Measurements from ENCODE around the gene NCBP3.
A peak's percentile ranks its signal among the peaks of the same experiment; 100 is the strongest.

NCBP3 gene

GRCh38 chr17:3845621-3846436 is at the start of gene NCBP3:
NCBP3 (minus strand) TSS chr17:3846246; CDS start chr17:3846223, 23 bp downstream.
- DNase-seq, result peak; percentile 94

GRCh38 chr17:3895354-3895753 is 49.3 kb upstream of the NCBP3 start:
- no peak for DNase-seq

GRCh38 chr17:3894911-3895343 is 48.9 kb upstream of the NCBP3 start:
- DNase-seq, result no peak

DNA sequence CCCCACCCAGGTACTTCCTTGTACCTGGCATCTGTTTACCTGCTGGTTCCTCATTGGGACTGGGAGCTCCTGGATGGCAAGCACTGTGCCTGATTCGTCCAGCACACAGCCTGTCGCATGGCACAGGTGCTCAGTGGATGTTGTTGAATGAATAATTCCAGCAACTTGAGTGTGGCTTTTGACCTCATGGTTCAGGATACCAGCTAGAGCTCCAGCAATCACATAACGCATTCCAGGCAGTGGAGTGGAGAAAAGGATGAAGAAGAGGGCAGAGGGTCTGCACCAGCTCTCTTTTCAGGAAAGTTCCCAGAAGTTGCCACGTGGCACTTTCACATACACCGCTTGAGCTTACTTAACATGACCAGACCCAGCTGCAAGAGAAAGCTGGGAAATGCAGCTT is 48.1 kb upstream of the NCBP3 start:
- DNase-seq, result no peak

GRCh38 chr17:3893720-3894116 is 47.7 kb upstream of the NCBP3 start:
- DNase-seq, result no peak

DNA sequence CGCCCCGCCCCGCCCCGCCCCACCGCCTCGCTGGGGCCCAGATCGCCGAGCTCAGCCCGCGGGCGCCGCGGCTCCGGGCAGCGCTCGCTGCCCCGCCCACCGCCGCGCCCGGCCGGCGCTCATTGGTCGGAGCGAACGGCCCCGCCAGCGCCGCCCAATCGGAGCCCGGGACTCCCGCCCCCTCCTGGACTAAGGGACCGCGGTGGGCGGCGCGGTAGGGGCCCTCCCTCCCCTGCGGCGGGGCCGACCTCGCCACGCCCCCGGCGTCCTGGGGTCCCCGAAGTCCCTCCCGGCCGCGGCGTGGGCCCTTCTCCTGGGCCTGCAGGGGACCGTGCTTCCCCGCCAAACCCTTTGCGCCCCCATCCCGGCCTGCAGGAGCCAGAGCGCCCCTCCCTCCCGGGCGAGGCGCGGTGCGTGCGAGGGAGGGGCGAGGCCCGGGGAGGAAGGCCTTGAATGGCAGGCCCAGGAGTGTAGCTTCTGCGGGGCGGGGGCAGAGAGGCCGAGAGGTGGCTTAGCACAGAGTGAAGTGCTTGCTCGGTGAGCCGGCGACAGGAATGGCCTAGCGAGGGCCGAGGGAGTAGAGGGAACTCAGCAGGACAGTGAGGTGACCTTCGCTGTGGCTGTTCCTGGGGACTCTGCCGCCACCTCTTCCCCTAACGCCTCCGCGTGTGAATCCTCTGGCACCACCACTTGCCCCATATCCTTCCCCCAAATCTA is 47.1 kb upstream of the NCBP3 start, which contains the start of gene CAMKK1:
Gene CAMKK1, minus strand, starts transcription at position 51 of the 717 bp plus-strand sequence. CDS start 7,366 bp downstream, outside the sequence.
- peak; percentile 93 for DNase-seq

DNA sequence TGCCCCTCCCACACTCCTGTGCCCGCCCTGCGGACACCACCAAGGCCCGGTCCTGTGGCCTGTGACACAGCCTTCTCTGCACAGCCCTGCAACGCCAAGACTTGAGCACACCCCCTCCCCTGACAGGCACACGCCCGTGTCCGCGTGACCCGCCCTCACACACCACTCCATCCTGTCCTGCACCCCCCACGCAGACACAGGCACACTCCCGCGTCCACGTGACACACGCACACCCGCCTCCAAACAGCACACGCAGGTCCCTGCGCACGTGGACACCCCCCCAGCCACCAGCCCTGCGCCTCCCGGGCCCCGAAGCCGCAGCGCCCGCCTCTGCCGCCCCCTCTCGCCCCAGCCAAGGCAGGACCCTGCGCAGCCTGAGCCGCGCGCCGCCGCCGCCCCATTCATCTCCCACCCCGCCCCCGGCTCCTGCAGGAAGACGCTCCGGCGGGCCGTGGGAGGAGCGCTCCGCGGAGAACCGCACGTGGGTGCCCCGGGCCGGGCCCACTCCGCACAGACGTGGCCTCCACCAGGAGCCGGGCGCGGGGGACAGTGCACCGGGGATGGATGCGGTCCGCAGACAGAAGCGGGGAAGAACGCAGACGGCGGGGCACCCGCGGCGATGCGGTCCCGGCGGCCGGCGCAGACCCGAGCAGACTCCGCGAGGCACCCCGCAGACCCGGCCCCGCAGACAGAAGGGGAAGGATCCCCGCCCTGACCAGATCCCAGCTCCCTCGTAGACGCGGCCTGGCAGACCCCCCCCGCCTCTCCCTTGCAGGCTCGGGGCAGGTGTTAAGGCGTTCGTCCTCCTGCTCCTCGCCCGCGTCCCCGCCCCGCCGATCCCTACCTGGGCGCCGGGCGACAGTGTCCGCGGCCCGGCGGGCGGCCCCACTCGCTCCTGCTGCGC is 46.3 kb upstream of the NCBP3 start:
- peak; percentile 83 for DNase-seq

DNA sequence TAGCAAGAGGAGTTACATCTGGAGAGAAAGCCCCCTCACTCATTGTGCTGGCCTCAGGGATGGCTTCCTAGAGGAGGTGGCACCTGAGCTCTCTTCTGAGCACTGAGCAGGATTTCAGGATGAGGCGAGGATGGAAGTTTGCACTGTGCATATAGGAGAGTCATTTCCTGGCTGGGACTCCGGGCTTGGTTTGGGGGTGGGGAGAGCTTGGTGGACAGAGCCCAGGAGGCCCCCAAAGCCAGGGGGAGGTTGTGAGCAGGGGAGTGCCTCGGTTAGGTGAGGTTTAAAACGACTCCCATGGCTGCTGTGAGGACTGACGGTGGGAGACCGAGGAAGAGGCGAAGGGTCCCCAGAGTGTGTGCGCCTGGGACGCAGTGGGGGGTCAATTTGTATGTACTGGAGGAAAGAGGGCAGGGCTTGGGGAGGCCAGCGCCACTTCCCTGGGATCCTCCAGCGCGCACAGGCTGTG is 45.6 kb upstream of the NCBP3 start:
- DNase-seq, result no peak

DNA sequence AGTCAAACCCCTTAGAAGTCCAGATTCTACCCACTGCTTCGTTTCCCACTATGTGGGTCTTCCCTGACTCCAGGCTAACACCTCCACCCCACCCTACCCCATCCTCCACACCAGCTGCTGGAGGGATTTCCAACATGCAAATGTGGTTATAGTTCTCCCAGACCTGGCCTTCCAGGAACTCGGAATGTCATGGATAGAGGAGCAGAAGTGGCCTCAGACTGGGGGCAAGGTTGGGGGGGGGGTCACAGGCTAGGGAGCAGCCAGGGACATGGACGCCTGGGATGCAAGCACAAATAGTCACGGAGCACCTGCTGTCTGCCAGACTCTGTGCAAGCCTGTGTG is 44.8 kb upstream of the NCBP3 start:
- DNase-seq, result no peak

DNA sequence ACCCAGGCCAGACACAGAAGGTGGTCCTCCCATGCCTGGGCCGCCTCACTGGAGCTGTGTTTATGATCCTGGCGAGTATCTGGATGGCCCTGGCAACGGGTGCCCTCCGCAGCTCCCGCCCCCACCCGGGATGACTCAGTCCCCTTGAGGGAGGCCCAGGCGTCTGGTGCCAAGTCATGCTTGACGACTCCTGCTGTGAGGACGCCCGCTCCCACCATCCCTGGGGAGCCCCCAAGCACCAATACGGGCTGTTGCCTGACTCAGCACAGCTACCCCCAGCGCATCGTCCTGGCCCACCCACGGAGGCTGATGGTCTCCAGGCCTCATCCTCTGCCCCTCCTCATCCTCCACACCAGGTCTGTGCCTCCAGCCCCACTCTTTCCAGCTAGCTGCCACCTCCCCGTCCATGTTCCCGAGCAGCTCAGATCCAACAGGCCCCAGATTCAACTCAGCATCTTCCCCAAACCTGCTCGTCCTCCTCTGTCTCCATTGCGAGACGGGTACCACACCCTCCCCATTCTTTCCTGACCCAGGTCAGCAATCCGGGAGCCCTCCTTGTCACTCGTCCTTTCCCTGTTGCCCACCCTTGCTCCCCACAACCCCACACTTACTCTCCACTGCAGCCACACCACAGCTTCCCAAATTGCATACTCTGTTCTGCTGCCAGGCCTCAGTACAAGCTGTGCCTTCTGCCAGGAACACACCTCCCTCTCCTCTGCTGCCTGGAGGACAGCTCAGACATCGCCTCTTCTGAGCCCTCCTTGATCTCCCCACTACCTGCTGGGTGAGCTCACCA is 44.2 kb upstream of the NCBP3 start:
- no peak for DNase-seq

- DNase-seq, result no peak
Measured at GRCh38 chr17:3889325-3890012, 43.4 kb upstream of the NCBP3 start.

DNA sequence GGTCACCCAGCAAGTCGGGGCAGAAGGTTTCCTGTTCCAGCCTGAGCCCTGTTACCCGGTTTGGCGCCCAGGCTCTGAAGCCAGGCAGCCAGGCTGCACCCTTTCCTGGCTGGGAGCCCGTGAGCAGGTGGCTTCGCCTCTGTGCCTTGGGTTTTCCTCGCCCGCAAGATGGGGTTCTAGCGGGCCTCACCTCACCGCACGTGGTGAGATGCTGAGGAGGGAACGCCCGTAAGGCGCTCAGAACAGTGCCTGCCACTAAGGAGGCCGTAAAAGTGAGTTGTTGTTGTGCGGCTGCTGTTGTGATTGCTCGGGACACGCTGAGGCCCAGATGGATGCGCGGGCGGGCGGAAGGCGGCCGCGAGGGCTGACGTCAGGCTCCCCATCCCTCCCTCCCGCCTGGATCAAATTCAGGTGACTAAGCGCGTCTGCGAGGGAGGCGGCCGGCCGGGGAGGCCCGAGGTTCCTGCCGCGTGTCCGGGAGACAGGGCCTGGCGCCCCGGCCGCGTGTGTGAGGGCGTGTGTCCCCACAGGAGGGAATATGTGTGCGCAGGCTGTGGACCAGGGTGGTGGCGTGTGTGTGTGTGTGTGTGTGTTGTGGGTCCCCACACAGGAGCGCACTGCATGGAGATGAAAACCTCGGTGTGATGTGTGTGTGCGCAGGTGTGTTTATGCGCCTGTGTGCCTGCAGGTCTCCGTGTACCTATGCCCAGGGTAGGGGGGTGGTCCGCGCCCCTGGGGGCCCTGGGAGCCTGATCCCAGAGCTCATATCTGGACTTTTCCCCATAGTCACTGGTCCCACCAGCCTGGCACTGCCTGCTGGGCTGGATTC is 42.5 kb upstream of the NCBP3 start:
- DNase-seq, result peak; percentile 12

GRCh38 chr17:3887804-3888203 is 41.8 kb upstream of the NCBP3 start:
- no peak for DNase-seq

DNA sequence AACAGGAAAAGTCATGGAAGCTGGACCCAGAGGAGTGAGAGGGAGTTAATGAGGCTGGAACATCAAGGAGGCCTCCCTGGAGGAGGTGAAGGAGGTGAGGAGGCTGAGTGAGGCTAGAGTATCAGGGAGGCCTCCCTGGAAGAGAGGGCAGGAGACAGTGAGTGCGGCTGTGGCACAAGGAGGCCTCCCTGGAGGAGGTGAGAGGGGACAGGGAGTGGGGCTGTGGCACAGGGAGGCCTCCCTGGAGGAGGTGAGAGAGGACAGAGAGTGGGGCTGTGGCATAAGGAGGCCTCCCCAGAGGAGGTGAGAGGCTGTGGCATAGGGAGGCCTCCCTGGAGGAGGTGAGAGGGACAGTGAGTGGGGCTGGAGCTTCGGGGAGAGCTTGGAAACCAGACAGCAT is 41.3 kb upstream of the NCBP3 start:
- DNase-seq, result no peak

- peak; percentile 40 for DNase-seq
Measured at GRCh38 chr17:3886776-3887175, 40.7 kb upstream of the NCBP3 start.

GRCh38 chr17:3885970-3886369 is 39.9 kb upstream of the NCBP3 start:
- DNase-seq, result no peak

DNA sequence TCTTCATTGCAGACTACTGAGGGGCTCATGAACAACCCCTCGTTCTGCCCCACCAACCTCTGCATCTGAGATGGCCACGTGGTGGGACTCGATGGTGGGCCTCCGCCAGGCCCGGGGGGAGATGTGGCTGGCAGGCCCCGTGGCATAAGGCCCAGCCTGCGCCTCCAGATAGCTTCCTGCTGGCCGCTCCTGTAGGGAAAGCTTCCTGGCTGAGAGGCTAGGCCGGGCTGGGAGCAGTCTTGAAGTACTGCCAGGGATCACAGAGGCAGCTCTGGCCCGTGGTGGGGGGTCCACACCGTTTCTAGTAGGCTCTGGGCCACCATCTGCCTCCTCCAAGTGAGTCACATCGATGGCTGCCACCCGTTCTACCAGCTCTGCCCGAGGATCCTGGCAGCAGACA is 39.2 kb upstream of the NCBP3 start:
- no peak for DNase-seq

GRCh38 chr17:3884188-3884587 is 38.1 kb upstream of the NCBP3 start:
- no peak for DNase-seq

- no peak for DNase-seq
Measured at GRCh38 chr17:3882276-3882675, 36.2 kb upstream of the NCBP3 start.

DNA sequence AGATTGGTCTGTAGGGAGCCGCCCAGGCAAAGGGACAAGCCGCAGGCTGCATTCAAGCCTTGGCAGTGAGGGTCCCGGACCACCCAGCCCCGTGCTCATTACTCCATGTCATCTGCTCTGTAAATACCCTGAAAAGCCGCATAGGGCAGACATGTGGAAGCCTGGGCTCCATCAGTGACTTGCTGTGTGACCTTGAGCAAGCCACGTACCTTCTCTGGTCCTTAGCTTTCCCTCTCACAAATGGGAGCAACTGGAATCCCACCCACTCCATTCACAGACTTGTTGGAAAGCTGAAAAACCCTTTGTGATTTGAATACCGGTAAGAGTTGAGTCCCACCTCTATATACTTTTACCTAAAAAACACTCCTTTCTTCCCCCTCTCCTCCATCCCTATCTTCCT is 34.9 kb upstream of the NCBP3 start:
- DNase-seq, result no peak
